ENCODE measurements around the gene NTRK3.
"Not testable (repeated sequence)": the region's sequence is repeated elsewhere in the genome, so short reads cannot be mapped to it uniquely, and the experiment has no call there.

NTRK3 gene

DNA sequence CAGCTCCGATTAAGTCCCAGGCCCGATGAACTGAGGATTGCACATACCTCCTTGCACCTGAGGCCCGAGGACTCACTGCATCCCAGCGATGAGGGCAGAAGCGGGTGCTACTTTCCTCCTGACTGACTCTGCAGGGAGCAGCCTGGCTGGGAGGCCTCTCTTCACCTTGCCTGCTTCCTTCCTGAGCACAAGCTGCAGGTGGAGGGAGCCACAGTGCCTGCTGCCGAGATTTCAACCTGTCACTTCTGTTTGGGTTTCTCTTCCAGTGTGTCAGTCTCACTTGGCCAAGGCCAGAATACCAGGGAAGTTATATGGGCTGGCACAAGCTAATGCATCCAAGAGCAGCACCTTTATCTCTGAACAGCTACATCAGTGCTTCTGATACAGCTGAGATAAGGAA lies 185.4 kb downstream of the NTRK3 start:
- no peak for DNase-seq

DNA sequence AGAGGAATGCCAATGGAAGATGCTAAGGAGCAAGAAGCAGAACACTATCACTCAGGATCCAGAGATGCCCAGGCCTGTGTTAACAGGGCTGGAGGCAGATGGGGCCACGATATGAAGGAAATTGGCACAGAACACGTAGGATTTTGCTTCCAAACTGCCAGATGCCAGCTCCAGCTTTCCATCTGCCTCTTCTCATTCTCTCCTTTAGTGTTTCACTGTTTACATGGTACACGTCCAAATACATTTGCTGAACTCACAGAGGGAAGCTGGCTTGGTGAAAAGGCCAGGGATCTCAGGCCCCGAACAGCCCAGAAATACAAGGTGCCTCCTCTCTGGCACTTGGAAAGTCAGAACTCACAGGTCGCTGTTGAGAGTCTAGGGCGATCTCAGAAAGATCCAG lies 187.0 kb downstream of the NTRK3 start:
- no peak for DNase-seq

DNA sequence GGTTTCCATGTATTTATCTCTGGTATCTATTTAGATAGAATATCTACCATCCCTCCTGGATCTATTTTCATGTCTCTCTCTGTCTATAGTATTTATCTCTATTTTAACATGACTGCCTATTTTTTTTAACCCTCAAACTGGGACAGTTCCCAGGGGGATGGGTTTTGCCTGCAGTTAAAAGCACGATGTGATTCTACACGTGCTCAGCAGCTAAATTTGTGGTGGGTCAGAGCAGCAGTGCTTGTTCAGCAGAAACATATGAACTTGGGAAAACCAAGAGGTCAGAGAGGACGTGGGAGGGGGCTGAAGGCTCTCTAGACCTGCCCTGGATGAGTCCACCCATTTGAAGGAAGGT lies 189.2 kb downstream of the NTRK3 start:
- no peak for DNase-seq

DNA sequence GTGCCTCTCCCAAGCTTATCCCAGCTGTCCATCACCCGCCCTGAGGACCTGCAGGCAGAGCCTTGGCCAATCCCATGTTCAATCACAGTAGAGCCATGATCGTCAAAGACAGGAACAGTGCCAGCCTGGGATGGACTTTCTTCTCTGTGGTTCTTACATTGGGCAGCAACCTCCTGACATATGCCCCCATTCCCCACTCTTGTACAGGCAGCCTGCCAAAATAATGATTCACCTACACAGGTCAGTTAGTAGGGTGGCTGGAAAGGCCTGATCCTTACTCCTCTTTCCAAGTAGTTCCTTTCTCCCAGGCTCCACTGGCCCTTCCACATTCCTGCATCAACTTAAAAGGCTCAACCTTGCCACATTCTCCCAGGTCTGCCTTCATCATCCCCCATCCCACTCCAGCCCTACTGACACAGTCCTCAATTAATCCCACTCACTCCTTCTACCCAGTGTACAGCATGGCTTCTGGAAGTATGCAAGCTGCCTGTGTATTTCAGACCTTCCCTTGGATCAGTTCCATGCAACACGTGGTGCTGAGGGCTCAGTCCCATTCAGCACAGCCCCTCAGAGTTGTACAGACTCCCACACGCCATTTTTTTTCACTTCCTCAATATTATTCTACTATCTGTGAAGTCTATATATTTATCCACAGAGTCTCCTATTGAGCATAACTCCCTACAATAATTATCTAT lies 189.8 kb downstream of the NTRK3 start:
- DNase-seq, result no peak

DNA sequence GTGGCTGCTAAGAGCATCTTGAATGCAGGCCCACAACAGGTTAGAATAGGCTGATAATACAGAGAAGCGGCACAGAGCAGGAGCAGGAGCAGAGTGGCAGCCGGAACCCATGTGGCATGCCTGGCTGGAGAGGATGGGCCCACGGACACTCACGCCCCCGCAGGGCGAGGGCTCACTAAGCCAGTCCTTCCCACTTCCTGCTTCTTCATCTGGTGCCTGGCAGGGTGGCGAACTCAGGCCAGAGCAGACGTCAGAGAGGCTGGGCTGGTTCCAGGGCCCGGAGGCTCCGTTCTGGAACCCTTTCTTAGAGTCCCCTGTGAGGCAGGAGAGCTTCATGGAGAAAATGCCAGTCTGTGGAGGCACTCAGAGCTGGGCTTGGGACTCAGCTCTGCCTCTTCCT lies 195.1 kb downstream of the NTRK3 start:
- no peak for DNase-seq

DNA sequence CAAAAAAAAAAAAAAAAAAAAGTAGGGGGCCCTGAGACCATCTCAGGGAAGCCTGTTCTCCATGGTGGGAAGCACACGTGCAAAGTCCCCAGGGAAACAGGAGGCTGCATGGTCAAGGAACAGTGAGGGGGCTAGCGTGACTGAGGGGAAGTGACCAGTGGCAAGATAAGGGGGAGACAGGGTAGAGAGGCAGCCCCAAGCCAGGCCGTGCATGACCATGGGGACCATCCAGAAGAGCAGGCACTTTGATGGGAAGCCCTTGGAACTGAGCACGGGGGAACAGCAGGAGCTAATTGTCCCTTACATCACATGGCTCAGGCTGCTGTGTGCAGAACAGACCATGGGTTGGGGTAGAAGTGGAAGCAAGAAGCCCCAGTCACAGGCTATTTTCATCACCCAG lies 196.2 kb downstream of the NTRK3 start:
- no peak for DNase-seq

DNA sequence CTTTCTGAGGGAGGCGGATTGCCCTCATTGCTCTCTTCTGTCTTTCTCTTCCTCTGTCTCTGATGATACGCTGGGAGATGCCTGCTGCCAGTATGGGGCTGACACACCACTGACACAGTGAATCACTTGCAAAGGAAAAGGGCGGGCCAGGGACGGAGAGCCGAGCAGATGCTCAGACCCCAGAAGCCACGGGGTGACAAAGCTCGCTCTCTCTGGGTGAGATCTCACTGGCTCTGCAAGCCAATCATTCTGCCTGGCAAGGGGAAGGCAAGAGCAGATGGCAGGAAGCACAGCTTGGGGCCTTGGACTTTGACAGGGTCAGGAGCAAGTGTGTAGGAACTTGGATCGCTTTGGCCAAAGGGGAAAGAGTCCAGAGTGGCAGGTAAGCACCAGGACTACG lies 198.7 kb downstream of the NTRK3 start:
- DNase-seq, result no peak

DNA sequence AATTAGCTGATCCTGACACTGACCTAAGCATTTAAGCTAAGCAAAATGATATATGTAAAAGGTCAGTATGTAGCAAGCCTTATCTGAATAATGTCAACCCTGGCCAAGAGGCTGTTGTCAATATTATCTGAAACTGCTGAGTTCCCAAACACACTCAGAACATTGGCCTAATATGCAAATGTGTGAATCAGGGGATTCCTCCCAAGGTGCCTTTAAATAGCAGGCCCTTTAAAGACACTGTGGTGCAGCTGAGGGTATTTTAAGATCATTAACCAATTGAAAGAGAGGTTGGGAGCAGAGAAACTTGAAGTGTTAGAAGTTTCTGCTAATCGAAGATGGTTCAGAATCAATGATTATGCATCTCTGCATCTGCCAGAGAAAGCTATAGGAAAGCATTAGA lies 207.0 kb downstream of the NTRK3 start:
- DNase-seq, result no peak

DNA sequence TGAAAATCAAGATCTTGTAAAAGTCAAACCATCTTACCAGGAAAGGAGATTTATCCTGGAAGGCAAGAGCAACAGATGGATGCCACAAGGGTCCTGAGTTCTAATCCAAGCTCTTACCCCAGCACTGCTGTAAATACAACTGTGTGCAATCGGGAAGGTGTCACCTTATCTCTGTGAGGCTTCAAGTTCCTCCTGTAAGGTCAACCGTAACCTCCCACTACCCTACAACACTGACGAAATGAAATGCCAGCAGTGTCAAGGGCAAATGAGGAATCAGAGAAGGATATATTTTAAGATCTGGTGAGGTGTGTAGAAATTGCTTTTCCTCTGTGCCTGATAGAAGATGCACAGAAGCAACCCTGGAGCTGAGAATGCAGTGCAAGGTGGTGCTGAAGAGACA lies 207.8 kb downstream of the NTRK3 start:
- DNase-seq, result no peak

DNA sequence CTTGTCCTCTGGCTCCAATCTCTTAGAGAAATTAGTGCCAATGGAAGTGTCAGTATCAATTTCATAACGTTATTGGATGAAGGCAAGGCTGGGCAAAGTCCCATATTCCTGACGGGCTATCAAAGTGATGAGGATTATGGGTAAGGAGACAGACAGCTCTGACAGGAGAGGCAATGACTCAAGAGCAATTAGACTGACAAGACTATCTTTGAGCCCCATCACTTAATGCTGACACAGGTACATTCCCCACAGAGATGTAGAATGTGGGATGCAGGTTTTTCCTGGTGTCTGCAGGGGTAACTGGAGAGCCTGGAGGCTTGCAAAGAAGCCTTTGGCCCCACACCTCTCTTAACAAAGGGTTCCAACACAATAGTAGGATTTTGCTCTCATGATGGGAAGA lies 208.3 kb downstream of the NTRK3 start:
- DNase-seq, result no peak

DNA sequence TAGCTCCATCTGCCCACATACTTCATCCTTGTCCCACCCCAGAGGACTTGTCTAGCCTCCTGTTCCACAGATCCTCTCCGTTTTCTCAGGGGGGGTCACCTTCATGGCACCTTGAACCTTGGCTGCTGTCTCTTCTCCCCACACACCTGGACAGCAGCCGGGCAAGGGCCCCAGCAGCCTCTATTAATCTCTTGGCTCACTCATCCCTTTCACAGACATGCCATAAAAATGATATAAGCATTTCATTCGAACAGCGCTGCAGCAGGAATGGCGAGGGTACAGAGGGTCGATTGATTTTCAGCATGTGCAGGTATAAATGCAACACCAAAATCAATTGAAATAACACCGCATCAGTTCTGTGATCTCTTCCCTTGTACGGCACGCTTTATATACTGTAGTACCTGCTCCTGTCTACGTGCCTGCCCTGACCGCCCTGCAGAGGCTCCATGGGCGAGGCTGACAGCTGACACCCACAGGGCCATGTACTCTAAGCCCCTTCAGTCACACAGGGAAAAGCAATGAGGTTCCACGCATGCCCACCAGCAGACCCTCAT lies 209.9 kb downstream of the NTRK3 start:
- no peak for DNase-seq

DNA sequence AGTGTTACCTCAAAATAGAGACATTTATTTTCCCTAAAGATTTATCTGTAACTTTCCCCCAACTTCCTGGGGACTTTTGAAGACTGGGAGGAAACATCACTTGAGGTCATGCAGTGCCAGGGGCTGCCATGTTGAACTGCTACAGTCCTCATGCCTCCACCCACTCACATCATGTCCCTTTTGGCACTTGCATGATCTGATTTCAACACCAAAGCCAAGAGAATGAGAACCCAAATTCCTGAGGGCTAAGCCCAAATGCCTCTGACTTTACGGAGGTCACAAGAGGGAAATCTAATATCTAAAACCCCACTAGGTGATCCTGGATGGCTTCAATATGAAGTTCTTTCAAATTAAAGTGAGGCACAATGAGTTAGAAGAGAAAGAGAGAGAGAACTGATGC lies 213.1 kb downstream of the NTRK3 start:
- DNase-seq, result no peak

DNA sequence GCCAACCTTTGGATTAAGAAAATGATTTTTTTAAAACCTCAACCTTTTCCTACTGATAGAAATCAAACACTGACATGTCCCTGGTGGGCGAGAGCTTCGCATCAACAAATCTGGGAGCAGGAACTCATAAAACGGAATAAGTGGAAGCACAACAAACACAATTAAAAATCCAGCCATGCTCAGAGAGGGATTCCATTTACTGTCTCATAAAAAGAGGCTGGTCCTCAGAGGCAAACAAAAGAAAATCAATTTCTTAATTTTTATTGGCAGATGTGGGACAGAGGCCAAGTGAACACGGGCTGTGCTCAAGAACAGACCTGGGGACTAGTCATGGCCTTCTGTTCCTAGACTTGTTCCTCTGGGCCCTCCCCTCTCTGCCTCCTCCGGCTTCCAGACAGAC lies 214.5 kb downstream of the NTRK3 start:
- DNase-seq, result no peak

DNA sequence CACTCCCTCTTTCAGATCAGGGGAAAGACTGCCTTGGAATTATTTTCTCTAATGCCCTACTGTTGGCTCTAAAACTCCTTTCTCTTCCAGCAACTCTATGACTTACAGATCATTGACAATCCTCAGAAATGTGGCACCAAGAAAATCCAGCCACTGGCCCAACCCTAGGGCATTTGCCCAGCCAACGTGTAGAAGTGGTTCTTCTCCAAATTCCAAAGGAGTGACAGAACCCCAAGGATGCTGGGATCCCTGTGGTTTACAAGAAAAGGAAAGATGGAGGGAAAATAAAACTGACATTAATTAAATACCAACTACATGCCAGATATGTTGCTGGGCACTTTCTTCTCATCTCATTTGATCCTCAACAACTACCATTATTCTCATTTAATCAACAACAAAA lies 216.0 kb downstream of the NTRK3 start:
- no peak for DNase-seq

DNA sequence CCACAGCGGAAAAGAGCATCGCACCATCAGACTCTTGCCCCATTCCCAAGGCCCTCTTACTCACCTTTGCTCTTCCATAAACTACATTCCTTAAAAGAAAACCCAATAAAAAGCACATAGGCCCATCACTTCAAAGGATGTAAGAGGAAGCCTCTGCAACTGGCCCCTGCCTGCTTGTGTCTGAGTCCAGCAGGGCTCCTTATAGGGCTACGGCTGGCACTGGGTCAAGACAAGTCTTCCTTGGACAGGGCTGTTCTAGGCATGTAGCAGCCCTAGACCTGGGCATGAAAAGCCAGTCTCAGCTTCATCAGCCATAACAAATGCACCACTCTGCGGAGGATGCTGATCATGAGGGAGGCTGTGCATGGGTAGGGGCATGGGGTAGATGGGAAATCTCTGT lies 218.3 kb downstream of the NTRK3 start:
- DNase-seq, result no peak

DNA sequence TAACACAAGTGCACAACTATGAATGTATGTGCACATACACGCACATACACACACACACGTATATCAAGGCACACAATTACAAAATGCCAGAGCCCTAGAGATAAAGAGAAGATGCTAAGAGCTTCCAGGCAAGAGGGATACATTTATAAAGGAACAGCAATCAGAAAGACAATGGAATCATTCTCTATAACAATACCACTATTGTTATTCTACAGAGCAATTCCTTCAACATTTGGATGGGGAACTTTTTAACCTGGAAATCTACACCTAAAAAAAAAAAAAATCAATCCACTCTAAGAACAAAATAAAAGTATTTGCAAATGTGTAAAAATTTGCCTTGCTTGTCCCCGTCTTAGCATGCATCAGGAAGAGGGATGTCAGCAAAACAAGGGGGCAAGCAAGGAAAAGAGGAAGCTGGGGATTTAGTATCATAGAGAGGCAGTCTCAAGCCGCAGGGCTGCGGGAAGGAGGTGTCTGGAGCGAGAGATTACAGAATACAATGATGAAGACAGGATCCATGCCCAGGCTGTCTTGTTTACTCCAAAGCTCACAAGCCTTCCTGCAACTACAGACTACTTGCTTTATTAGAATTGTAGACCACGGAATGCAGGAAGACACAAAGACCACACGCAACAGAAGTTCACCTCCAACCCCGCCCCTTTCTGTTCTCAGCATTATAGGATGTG lies 220.2 kb downstream of the NTRK3 start:
- no peak for DNase-seq

DNA sequence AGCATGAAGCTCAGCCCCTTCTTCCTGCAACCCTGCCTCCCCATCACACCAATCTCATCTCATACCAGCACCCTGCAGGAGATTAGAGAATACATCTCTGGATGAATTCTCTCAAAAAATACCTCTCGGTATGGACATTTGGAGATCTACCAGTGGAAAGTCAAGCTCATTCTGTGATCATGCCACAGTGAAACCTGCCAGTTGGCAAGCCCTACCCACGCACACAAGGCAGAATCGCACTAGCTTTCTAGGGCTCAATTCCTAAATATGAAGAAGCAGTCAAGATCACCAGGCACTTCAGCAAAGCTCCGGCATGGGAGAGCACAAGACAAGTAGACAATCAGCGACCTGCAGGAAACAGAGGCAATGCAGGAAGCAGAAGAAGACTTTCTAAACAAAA lies 221.2 kb downstream of the NTRK3 start:
- DNase-seq, result no peak

DNA sequence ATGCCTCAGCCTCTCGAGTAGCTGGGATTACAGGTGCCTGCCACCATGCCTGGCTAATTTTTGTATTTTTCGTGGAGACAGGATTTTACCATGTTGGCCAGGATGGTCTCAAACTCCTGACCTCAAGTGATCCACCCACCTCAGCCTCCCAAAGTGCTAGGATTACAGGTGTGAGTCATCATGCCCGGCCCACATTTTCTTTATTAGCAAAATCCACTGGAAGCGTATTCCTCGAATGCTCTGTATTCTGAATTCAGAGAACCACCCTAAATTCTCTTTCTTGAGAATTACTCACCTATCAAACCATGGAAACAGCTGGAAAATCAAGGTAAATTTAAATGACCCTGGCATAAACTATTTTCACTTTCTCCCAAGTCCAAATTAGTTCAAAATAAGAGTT lies 223.1 kb downstream of the NTRK3 start:
- DNase-seq, result not testable (repeated sequence)

DNA sequence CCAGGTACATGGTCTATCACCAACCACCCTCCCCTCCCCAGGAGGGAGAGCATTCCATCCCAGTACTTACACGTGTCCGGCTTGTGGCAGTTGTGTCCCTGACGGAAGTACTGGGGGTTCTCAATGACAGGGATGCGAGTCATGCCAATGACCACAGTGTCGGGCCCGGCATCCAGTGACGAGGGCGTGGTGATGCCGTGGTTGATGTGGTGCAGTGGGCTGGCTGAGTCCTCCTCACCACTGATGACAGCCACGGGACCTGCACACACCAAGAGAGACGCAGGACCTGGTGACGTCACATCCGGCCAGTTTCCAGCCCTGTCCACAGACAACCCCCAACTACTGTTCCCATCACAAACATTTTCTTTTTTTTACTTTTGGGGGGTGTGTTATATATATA lies 223.8 kb downstream of the NTRK3 start:
- DNase-seq, result no peak

DNA sequence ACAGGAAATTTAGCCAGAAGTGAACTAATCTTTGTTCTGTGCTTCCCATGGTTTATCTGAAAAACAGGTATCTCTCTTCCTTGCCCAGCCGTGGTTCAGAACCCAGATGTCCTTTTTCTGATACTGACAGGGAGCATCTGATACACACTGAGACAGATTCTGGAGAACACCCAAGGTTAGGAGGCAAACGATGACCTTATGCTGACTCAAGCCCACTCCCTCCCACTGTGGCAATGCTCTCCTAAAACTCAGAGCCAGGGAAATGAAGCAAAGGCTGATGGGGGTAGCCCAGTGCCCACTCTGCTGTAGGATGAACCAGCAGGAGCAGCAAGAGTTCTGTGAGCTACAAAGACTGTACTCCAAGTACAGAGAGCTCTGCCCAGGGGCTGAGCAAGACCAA lies 225.1 kb downstream of the NTRK3 start:
- DNase-seq, result no peak

DNA sequence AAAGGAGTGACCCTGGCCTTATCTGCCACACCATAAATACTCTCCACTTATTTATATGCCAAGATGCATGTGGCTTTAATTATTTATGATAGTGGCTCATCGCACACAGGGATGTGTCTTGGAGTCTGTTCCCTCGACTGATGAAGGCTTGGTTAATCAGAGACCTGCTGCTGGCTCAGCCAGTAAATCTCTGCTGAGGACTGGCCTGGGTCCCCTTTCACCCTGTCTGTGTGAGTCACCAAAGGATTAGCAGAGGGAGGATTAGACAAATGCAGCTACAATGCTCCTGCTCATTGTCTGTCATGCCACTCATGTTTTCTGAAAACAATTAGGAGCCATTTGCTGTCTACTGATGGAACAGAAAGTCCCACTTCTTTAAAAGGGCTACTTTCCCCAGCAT lies 226.8 kb downstream of the NTRK3 start:
- DNase-seq, result no peak

DNA sequence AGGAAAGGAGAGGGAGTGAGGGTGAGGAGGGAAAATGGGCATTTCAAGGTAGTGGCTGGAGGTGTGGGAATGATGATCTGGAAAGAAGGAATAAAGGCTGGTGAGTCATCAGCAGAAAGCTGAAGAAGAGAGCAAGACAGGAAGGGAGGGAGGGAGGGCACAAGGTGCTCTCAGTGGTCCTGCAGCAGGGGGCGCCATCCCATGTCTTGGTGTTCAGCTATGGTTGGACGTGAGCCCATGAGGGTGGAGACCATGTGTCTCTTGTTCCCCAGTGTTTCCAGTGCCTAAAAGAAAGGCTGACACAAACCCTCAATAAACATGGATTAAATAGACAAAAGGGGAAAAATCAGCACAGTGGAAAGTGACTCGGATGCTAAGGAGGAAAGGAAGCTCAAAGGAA lies 228.5 kb downstream of the NTRK3 start:
- no peak for DNase-seq

DNA sequence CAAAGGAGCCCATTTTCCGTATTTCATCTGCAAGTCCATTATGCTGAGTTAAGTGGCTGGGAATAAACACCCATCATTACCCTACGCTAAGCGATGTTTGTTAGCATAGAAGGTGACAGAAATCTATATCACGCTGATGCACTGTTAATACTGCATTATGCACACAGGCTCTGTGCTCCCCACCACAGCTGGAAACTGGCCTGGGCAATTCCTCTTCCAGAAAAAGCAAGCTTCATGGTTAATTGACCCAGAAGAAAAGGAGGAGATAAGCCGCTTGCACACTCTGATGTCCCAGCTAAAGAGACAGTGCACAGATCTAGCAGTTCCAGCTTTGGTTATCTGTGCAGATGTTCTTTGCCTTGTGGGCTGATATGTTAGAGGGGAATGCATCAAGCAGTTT lies 232.6 kb downstream of the NTRK3 start:
- peak; percentile 45 for DNase-seq

DNA sequence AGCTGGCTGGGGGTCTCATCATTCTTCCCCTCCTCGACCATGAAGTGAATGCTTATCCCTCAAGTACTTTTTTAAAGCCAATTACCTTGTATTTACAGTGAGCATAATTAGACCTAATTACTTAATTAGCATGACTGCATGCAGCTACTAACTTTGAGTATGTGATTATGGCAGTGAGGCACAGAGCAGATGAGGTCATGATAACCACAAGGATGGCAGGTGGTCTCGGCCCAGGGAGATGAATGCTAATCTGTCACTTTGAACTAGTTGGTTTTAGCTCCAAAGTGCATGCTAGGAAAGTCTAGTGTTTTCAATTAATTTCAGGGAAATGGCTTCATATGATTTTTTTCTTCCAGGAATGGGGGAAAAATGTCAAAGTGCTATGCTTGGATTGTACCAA lies 233.8 kb downstream of the NTRK3 start:
- DNase-seq, result no peak

DNA sequence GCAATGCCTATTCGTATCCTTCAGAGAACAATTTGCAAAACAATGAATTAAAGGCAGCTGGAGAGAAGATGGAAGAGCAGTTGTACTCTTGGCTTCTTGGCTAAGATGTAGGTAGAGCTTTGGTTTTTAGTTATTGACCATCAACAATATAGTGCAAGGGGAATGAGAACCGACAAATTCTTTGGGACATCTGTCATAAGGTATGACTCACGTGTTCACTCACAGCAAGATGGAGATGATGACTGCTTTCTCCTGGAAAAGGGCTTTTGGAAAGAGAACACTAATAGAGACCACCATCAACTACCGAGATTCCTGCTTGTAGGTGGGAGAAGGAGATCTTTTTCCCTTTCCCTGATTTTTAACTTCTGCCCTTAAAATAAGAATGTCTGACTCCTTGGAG lies 234.9 kb downstream of the NTRK3 start:
- DNase-seq, result no peak

Data from NCI-H345 (cell line).